Choroid plexus epithelial cell (primary cell): Measurements from ENCODE around the gene CCR9.

Experiments used
- DNase-seq: peaks from one replicate; pipeline ENCODE4 v3.0.0-alpha.2; 2010; ENCODE audit warnings: low read depth
- H3K4me3 ChIP-seq: 2 replicates; pipeline ENCODE4 v1.5.1; 2011; ENCODE audit warnings: low read depth, mild to moderate bottlenecking, control low read depth, low read length, moderate library complexity
- CTCF ChIP-seq: conservative IDR thresholded peaks from 2 replicates; pipeline ENCODE4 v1.5.1; 2011; ENCODE audit warnings: low read depth, mild to moderate bottlenecking, control low read depth, inconsistent platforms, low read length, moderate library complexity

Gene CCR9

GRCh38 chr3:45933591-45933990, 47.2 kb downstream of the CCR9 start:
- no peak overlapping the region for H3K4me3 ChIP-seq
- no peak for TF ChIP-seq CTCF
- no peak for DNase-seq

- H3K4me3 ChIP-seq, result no peak overlapping the region
- no peak for TF ChIP-seq CTCF
- no peak for DNase-seq
Measured at GRCh38 chr3:45936261-45936660, 49.9 kb downstream of the CCR9 start.

DNA sequence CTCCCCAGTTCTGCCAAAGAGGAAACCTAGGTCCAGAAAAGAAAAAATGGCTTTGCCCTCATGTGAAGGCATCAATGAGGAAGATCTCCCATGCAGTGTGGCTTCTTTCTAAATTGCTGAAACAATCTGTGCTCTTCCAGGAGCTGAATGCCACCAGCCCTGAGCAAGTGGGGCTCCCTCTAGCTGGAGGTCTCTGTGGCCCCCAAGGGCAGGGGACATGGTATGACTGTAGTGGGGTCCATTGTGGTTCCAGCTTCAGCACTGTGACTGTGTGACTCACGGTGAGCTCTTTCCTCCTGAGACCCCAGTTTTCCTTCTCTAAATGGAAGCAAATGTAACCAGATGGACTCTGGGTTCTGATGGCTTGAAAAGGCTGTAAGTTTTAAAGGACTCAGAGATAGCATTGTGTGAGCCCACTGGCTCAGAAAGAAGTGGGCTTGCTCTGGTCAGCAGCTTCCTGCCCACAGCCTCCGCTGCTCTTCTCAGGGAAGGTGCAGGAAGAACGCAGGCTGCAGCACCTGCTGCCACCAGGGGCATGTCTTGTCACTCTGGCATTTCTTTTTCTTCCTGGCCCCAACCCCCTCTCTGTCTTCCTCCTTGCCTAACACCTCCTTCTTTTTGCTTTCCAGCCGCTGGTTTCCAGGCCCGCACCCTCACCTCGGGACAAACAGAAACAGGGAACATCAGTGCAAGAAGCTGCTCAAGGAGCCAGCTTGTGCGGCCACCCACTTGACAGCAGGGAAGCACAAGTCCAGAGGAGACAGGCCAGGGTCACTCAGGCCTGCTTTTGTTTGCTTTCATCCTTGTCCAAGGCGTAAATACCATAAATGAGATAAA, 51.1 kb downstream of the CCR9 start:
- no peak for TF ChIP-seq CTCF
- no peak for DNase-seq
- H3K4me3 ChIP-seq, result no peak overlapping the region

DNA sequence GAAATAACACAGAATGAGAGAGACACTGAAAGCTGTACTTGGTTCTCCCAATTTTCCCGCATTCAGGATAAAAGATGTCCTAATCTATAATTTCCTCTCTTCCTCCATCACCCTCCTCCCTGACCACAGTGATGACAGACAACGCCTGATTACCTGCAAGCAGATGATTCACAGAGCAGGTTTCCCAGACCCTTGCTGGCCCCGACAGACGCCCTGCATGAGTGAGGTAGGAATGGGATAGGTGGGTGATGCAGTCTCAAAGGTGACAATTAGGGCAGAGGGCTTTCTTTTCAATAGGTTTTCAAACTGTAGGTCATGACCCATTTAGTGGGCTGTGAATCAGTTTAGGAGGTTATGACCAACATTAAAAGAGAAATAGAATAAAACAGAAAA, 51.7 kb downstream of the CCR9 start:
- no peak for DNase-seq
- TF ChIP-seq CTCF, result no peak
- no peak overlapping the region for H3K4me3 ChIP-seq

- no peak overlapping the region for H3K4me3 ChIP-seq
- DNase-seq, result peak; percentile 98
- peak; percentile 97 for TF ChIP-seq CTCF
Measured at GRCh38 chr3:45938864-45939263, 52.5 kb downstream of the CCR9 start.

- no peak for DNase-seq
- H3K4me3 ChIP-seq, result no peak overlapping the region
- TF ChIP-seq CTCF, result no peak
Measured at GRCh38 chr3:45939341-45939771, 53.0 kb downstream of the CCR9 start.
